Measurements from ENCODE around the gene NLK. TPM values are rescaled to one million over a fixed set of nuclear protein-coding genes. Genes with fewer than 3 reads are reported as not detected.

The NLK gene
- total and polyA plus RNA-seq, 2 donors (not counting 3 experiments of a cell fraction or from before 2014, with no cell fraction given): 23.8 to 34.2 TPM

- H3K4me3 ChIP-seq (replicated peaks in 1 of 3; ENCODE audit: insufficient read depth in 1 of 3, low read depth in 1 of 3, low read length in 3 of 3): no peak overlapping the region
- dilution Hi-C loops (cut with MboI; ENCODE audit: extremely low pct_ligation_motif_present, low sequenced_read_pairs) (no loop called here), intact Hi-C loops (cut with micrococcal nuclease) (no loop called here)
- BruUV-seq (replicated peaks): no TSS peak
- POLR2A ChIA-PET: no interaction called here
- CTCF ChIA-PET: interaction anchor here (0.7 to 1.3 kb wide), 8 partner anchors 10 to 243 kb away, joined by 3 to 4 read pairs (median 3); no protein-coding TSS in a partner anchor
- H3K79me2 ChIP-seq (ENCODE audit: control insufficient read depth, insufficient read depth, low read length): no peaks in the 10 kb centered on the region
- no peaks in the 10 kb centered on the region for H3K9me3 ChIP-seq (replicated peaks; ENCODE audit: control insufficient read depth, insufficient read depth, low read length)
- peak; percentile 83 for FAIRE-seq
- no peaks in the 10 kb centered on the region for H3K9me1 ChIP-seq (replicated peaks; ENCODE audit: control insufficient read depth, extremely low read depth, insufficient read depth, low read length)
- H3K27me3 ChIP-seq (ENCODE audit: control insufficient read depth in 2 of 2, insufficient read depth in 2 of 2, low read length in 2 of 2): peaks cover 11% of the 10 kb centered on the region in 2 experiments
- peak; percentile 66 for DNase-seq (ENCODE audit: low read depth, low spot score)
- no peaks in the 10 kb centered on the region for H3K4me1 ChIP-seq (ENCODE audit: control insufficient read depth, extremely low read depth, insufficient read depth, low read length)
- no peaks in the 10 kb centered on the region for H4K20me1 ChIP-seq (replicated peaks; ENCODE audit: control insufficient read depth, extremely low read depth, insufficient read depth, low read length)
- H2AFZ ChIP-seq (ENCODE audit: low read depth, low read length): no peak overlapping the region
- H3K27ac ChIP-seq (ENCODE audit: insufficient read depth, low read depth, low read length): no peak overlapping the region
- H3K36me3 ChIP-seq (ENCODE audit: control insufficient read depth in 2 of 2, extremely low read depth in 1 of 2, insufficient read depth in 2 of 2, low read length in 2 of 2): no peaks in the 10 kb centered on the region
- TF ChIP-seq, protein P1, sequence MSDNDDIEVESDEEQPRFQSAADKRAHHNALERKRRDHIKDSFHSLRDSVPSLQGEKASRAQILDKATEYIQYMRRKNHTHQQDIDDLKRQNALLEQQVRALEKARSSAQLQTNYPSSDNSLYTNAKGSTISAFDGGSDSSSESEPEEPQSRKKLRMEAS (IDR thresholded peaks at IDR 0.05; ENCODE audit: insufficient read depth, insufficient read length): peak; percentile 69
- no peak for TF ChIP-seq POLR2A (IDR thresholded peaks at IDR 0.05; ENCODE audit: low read depth, low read length)
- no peak overlapping the region for H3K4me2 ChIP-seq (ENCODE audit: insufficient read depth, low read length)
- no peak overlapping the region for H3K9ac ChIP-seq (replicated peaks; ENCODE audit: extremely low read depth, insufficient read depth, low read length)
Measured at GRCh38 chr17:28008513-28008912, 34.0 kb upstream of the NLK start.

GRCh38 chr17:28010406-28010805 is 32.1 kb upstream of the NLK start:
- POLR2A ChIA-PET: interaction anchor here (0.8 kb wide), 1 partner anchor 26 kb away, joined by 4 read pairs; no protein-coding TSS in a partner anchor
- no peak overlapping the region for H3K4me3 ChIP-seq (replicated peaks in 1 of 3; ENCODE audit: insufficient read depth in 1 of 3, low read depth in 1 of 3, low read length in 3 of 3)
- H3K27me3 ChIP-seq (ENCODE audit: control insufficient read depth in 2 of 2, insufficient read depth in 2 of 2, low read length in 2 of 2): peaks cover 11% of the 10 kb centered on the region in 2 experiments
- no peak overlapping the region for H3K4me2 ChIP-seq (ENCODE audit: insufficient read depth, low read length)
- H4K20me1 ChIP-seq (replicated peaks; ENCODE audit: control insufficient read depth, extremely low read depth, insufficient read depth, low read length): no peaks in the 10 kb centered on the region
- DNase-seq (ENCODE audit: low read depth, low spot score): no peak
- intact Hi-C loops (cut with micrococcal nuclease) (no loop called here), dilution Hi-C loops (cut with MboI; ENCODE audit: extremely low pct_ligation_motif_present, low sequenced_read_pairs) (no loop called here)
- FAIRE-seq: no peak
- no TSS peak for BruUV-seq (replicated peaks)
- H3K9me1 ChIP-seq (replicated peaks; ENCODE audit: control insufficient read depth, extremely low read depth, insufficient read depth, low read length): no peaks in the 10 kb centered on the region
- H3K9me3 ChIP-seq (replicated peaks; ENCODE audit: control insufficient read depth, insufficient read depth, low read length): no peaks in the 10 kb centered on the region
- H3K79me2 ChIP-seq (ENCODE audit: control insufficient read depth, insufficient read depth, low read length): no peaks in the 10 kb centered on the region
- no peaks in the 10 kb centered on the region for H3K36me3 ChIP-seq (ENCODE audit: control insufficient read depth in 2 of 2, extremely low read depth in 1 of 2, insufficient read depth in 2 of 2, low read length in 2 of 2)
- no peak overlapping the region for H3K9ac ChIP-seq (replicated peaks; ENCODE audit: extremely low read depth, insufficient read depth, low read length)
- no peaks in the 10 kb centered on the region for H3K4me1 ChIP-seq (ENCODE audit: control insufficient read depth, extremely low read depth, insufficient read depth, low read length)
- no peak overlapping the region for H2AFZ ChIP-seq (ENCODE audit: low read depth, low read length)
- CTCF ChIA-PET: interaction anchor here (1.3 kb wide), 1 partner anchor 8 kb away, joined by 4 read pairs; no protein-coding TSS in a partner anchor
- no peak overlapping the region for H3K27ac ChIP-seq (ENCODE audit: insufficient read depth, low read depth, low read length)
- TF ChIP-seq GATA2 (IDR thresholded peaks at IDR 0.05; ENCODE audit: insufficient read depth, insufficient read length, low read depth, low read length): no peak
- TF ChIP-seq, protein P1 (IDR thresholded peaks at IDR 0.05; ENCODE audit: insufficient read depth, insufficient read length): no peak
- no peak for TF ChIP-seq CTCF (IDR thresholded peaks at IDR 0.05; ENCODE audit: extremely low read depth in 1 of 2, insufficient read depth in 1 of 2, low read depth in 1 of 2, low read length in 2 of 2)
- TF ChIP-seq POLR2A (IDR thresholded peaks at IDR 0.05; ENCODE audit: low read depth, low read length): no peak
- TF ChIP-seq EZH2 (IDR thresholded peaks at IDR 0.05; ENCODE audit: borderline replicate concordance, low read depth, low read length, severe bottlenecking): no peak
- no peak for TF ChIP-seq POLR2AphosphoS5 (IDR thresholded peaks at IDR 0.05; ENCODE audit: insufficient read depth, low read depth, low read length)
- TF ChIP-seq JUN (IDR thresholded peaks at IDR 0.05; ENCODE audit: borderline replicate concordance, insufficient read depth, insufficient read length, low read depth): no peak
- TF ChIP-seq FOS (IDR thresholded peaks at IDR 0.05; ENCODE audit: borderline replicate concordance, insufficient read depth, low read length): no peak
- TF ChIP-seq MYC (IDR thresholded peaks at IDR 0.05; ENCODE audit: low read depth, low read length): no peak

Measured in endothelial cell of umbilical vein (primary cell).